Measurements from ENCODE around the gene CD27. TPM values are rescaled to one million over a fixed set of nuclear protein-coding genes. Genes with fewer than 3 reads are reported as not detected.

Gene CD27
- total RNA-seq, 1 experiment from 2014 or later: 0.28 TPM

DNA sequence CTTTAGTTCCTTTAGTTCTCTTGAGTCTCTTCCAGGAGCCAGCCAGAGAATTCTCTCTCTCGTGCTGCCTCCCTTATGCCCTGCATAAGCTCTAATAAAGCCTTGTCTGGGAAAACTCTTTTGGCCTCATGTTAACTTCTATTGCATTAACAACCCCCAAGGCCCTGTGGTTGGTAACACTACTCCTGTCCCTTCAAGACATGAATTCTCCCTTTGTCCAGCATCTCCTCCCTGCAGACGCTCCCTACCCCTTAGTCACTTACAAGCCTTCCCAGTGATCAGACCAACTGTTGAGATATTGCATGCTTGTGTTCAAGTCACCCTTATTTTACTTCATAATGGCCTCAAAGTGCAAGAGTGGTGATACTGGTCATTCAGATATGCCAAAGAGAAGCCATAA is 48.7 kb upstream of the CD27 start:
- H3K4me3 Mint-ChIP-seq: no peak overlapping the region
- no peaks in the 10 kb centered on the region; the same call in 1 of the 2 replicates for H3K27me3 Mint-ChIP-seq (ENCODE audit: low read depth)
- CTCF ChIA-PET: interaction anchor here (0.7 kb wide), 1 partner anchor 69 kb away, joined by 3 read pairs; no protein-coding TSS in a partner anchor
- H3K27ac Mint-ChIP-seq: no peak overlapping the region
- TF ChIP-seq CREB1 (CRISPR knock-in tag; IDR thresholded peaks at IDR 0.05) (no peak), NR1H2 (CRISPR knock-in tag; IDR thresholded peaks at IDR 0.05) (no peak), SP1 (CRISPR knock-in tag; conservative IDR thresholded peaks at IDR 0.05) (no peak), SOX15 (CRISPR knock-in tag; IDR thresholded peaks at IDR 0.05) (no peak), ZNF219 (CRISPR knock-in tag; IDR thresholded peaks at IDR 0.05; ENCODE audit: borderline replicate concordance) (no peak), TEAD1 (CRISPR knock-in tag; IDR thresholded peaks at IDR 0.05) (no peak), ZNF232 (CRISPR knock-in tag; IDR thresholded peaks at IDR 0.05) (no peak), ZNF671 (CRISPR knock-in tag; IDR thresholded peaks at IDR 0.05) (no peak), ZNF138 (CRISPR knock-in tag; conservative IDR thresholded peaks at IDR 0.05) (no peak)
- TF ChIP-seq, protein P1, sequence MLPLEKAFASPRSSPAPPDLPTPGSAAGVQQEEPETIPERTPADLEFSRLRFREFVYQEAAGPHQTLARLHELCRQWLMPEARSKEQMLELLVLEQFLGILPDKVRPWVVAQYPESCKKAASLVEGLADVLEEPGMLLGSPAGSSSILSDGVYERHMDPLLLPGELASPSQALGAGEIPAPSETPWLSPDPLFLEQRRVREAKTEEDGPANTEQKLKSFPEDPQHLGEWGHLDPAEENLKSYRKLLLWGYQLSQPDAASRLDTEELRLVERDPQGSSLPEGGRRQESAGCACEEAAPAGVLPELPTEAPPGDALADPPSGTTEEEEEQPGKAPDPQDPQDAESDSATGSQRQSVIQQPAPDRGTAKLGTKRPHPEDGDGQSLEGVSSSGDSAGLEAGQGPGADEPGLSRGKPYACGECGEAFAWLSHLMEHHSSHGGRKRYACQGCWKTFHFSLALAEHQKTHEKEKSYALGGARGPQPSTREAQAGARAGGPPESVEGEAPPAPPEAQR (CRISPR knock-in tag; IDR thresholded peaks at IDR 0.05): no peak
- TF ChIP-seq, protein P2, sequence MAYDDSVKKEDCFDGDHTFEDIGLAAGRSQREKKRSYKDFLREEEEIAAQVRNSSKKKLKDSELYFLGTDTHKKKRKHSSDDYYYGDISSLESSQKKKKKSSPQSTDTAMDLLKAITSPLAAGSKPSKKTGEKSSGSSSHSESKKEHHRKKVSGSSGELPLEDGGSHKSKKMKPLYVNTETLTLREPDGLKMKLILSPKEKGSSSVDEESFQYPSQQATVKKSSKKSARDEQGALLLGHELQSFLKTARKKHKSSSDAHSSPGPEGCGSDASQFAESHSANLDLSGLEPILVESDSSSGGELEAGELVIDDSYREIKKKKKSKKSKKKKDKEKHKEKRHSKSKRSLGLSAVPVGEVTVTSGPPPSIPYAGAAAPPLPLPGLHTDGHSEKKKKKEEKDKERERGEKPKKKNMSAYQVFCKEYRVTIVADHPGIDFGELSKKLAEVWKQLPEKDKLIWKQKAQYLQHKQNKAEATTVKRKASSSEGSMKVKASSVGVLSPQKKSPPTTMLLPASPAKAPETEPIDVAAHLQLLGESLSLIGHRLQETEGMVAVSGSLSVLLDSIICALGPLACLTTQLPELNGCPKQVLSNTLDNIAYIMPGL (CRISPR knock-in tag; IDR thresholded peaks at IDR 0.05): no peak
- TF ChIP-seq, protein P3, sequence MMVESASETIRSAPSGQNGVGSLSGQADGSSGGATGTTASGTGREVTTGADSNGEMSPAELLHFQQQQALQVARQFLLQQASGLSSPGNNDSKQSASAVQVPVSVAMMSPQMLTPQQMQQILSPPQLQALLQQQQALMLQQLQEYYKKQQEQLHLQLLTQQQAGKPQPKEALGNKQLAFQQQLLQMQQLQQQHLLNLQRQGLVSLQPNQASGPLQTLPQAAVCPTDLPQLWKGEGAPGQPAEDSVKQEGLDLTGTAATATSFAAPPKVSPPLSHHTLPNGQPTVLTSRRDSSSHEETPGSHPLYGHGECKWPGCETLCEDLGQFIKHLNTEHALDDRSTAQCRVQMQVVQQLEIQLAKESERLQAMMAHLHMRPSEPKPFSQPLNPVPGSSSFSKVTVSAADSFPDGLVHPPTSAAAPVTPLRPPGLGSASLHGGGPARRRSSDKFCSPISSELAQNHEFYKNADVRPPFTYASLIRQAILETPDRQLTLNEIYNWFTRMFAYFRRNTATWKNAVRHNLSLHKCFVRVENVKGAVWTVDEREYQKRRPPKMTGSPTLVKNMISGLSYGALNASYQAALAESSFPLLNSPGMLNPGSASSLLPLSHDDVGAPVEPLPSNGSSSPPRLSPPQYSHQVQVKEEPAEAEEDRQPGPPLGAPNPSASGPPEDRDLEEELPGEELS (CRISPR knock-in tag; IDR thresholded peaks at IDR 0.05): no peak
- TF ChIP-seq, protein P4, sequence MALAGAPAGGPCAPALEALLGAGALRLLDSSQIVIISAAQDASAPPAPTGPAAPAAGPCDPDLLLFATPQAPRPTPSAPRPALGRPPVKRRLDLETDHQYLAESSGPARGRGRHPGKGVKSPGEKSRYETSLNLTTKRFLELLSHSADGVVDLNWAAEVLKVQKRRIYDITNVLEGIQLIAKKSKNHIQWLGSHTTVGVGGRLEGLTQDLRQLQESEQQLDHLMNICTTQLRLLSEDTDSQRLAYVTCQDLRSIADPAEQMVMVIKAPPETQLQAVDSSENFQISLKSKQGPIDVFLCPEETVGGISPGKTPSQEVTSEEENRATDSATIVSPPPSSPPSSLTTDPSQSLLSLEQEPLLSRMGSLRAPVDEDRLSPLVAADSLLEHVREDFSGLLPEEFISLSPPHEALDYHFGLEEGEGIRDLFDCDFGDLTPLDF (CRISPR knock-in tag; IDR thresholded peaks at IDR 0.05): no peak
- TF ChIP-seq, protein P5, sequence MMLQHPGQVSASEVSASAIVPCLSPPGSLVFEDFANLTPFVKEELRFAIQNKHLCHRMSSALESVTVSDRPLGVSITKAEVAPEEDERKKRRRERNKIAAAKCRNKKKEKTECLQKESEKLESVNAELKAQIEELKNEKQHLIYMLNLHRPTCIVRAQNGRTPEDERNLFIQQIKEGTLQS (CRISPR knock-in tag; conservative IDR thresholded peaks at IDR 0.05): no peak
- TF ChIP-seq, protein P6, sequence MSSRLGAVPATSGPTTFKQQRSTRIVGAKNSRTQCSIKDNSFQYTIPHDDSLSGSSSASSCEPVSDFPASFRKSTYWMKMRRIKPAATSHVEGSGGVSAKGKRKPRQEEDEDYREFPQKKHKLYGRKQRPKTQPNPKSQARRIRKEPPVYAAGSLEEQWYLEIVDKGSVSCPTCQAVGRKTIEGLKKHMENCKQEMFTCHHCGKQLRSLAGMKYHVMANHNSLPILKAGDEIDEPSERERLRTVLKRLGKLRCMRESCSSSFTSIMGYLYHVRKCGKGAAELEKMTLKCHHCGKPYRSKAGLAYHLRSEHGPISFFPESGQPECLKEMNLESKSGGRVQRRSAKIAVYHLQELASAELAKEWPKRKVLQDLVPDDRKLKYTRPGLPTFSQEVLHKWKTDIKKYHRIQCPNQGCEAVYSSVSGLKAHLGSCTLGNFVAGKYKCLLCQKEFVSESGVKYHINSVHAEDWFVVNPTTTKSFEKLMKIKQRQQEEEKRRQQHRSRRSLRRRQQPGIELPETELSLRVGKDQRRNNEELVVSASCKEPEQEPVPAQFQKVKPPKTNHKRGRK (CRISPR knock-in tag; IDR thresholded peaks at IDR 0.05; ENCODE audit: borderline replicate concordance): no peak
- TF ChIP-seq, protein P7, sequence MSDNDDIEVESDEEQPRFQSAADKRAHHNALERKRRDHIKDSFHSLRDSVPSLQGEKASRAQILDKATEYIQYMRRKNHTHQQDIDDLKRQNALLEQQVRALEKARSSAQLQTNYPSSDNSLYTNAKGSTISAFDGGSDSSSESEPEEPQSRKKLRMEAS (CRISPR knock-in tag; IDR thresholded peaks at IDR 0.05): no peak
- TF ChIP-seq, protein P8, sequence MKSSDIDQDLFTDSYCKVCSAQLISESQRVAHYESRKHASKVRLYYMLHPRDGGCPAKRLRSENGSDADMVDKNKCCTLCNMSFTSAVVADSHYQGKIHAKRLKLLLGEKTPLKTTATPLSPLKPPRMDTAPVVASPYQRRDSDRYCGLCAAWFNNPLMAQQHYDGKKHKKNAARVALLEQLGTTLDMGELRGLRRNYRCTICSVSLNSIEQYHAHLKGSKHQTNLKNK (CRISPR knock-in tag; IDR thresholded peaks at IDR 0.05): no peak
- no peak for DNase-seq (ENCODE audit: low spot score)
- H3K4me1 Mint-ChIP-seq: peaks cover 19% of the 10 kb centered on the region
- no peak for ATAC-seq
- H3K9me3 Mint-ChIP-seq: no peaks in the 10 kb centered on the region
- POLR2A ChIA-PET: no interaction called here
- no peaks in the 10 kb centered on the region for H3K36me3 Mint-ChIP-seq
